ENCODE results near the gene MSLN.

- TF ChIP-seq POLR2AphosphoS5 (IDR thresholded peaks at IDR 0.05; ENCODE audit: borderline replicate concordance, low read depth, low read length), result no peak
- TF ChIP-seq EZH2 (IDR thresholded peaks at IDR 0.05), result no peak
Measured at GRCh38 chr16:714558-715476, 45.7 kb upstream of the MSLN start, which contains the start of gene METRN.
